Stimulated activated CD4-positive, alpha-beta T cell treated with anti-CD3 and anti-CD28 coated beads, Interleukin-12 subunit alpha, Interleukin-12 subunit beta, amount 100 ng/mL, for 24 hours (primary cell): ENCODE results near the gene ZNF549.
"Not testable (repeated sequence)": the region's sequence is repeated elsewhere in the genome, so short reads cannot be mapped to it uniquely, and the experiment has no call there.

ENCODE experiments used
- DNase-seq, 2 experiments: peaks; one replicate each; pipeline ENCODE4 v3.0.0-alpha.2; 2020; ENCODE audit warnings: low read depth in 2 of 2

ZNF549 gene

DNA sequence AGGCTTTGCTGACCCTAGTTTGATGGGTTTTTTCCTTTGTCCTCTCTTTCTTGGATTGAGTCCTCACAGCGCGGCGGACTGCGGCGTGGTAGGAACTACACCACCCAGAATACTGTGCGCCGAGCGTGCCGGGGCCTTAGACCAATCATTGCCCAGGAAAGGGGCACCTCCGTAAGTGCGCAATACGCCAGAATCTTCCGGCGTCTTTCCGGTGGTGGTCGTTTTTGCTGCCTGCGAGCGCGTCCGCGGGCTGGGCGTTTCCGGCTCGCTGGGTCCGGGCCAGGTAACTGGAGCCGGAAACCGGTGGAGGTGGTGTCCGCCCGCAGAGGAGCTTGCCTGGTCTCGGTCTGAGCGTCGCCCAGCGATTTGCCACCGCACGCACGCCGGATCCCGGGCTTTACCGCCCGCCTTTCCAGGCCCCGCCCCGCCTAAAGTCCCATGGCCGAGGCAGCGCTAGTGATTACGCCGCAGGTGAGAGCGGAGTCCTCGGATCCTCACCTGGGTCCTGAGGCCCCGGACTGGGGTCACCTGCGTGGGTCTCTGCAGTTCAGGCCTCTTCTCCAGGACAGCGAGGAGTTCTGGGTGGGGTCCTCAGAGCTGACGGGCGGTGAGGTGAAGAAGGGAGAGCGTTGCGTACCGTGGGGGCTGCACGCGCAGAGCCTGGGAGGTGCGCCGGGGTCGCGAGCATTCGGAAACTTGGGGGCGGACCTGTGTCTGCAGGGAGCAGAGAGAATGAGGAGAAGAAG is at the start of gene ZNF549:
ZNF549 (plus strand) TSS at position 221 of the 746 bp plus-strand sequence; CDS start at position 439, 218 bp downstream.
- peak; percentile 77 to 81 for DNase-seq

- peak; percentile 85 to 89 for DNase-seq
Observed at GRCh38 chr19:57487477-57488298, 39.5 kb upstream of the ZNF549 start, which contains the start of gene ZNF419. Gene ZNF419 (plus strand): TSS chr19:57487750. CDS start chr19:57487951, 201 bp downstream.

DNA sequence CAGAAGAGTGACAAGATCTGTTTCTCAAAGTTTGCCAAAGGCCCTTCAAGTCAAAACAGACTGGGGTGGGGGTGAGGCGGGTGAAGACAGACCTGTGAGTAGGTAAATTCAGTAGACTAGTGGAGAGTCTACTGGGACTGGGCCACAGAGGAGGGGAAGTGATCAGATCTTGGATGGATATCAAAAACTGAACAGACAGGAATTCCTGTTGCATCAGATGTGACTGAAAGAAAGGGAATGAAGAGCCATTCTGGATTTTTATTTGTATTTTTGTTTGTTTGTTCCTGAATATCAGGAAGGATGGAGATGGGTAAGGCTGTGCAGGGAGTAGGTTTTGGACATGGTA is 38.9 kb upstream of the ZNF549 start:
- DNase-seq: not testable (repeated sequence)

GRCh38 chr19:57499332-57499679 is 27.9 kb upstream of the ZNF549 start:
- not testable (repeated sequence) for DNase-seq

DNA sequence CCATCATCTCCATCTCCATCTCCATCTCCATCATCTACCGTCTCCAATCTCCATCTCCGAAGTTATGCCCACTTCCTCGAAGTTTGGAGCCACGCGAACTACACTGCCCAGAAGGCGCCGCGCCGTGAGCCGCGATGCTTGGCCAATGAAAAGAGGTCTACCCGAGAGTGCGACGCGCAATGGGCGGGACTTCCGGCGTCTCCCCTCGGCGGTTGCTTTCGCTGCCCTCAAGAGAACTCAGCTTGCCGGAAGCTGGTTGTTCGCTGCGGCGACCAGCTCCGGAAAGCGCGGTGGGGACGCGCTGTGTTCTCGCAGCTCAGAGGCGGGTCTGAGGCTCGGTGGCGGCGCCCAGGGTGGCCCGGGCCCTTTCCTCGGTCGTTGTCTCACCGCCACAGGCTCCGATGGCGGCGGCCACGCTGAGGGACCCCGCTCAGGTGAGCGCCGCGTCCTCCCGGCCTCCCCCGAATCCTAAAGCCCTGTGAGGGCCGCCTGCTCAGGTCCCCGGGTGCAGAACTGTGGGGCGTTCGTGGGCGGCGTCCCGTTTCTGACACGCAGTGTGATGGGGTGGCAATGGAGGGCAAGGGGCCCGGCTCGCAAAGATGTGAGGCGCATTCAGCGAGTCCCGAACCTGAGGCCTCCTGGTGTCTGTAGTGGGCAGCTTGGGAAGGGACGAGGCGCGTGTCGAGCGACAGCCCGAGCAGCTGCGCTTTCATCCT is 27.3 kb upstream of the ZNF549 start, which contains the start of gene ZNF773:
ZNF773 (plus strand) TSS at position 259 of the 716 bp plus-strand sequence; CDS start at position 402, 143 bp downstream.
- peak; percentile 89 to 90 for DNase-seq

- not testable (repeated sequence) for DNase-seq
Observed at GRCh38 chr19:57500400-57500799, 26.8 kb upstream of the ZNF549 start.

- DNase-seq: no peak
Observed at GRCh38 chr19:57506163-57506562, 21.0 kb upstream of the ZNF549 start.

DNA sequence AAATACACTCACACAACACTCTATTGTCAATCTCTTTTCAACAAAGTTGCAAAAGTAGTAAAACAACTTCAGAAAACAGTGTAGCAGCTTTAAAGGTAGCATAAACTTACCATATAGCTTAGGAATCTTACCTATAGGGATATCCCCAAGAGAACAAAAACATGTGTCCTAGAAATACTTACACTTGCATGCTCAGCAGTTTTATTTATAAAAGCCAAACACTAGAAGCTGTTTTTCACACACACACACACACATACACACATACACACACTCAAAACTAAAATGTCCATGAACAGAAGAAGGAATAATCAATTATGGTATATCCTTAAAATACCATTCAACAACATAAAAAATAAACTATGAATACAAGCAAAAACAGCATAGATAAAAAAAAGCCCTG is 15.7 kb upstream of the ZNF549 start:
- DNase-seq: no peak

DNA sequence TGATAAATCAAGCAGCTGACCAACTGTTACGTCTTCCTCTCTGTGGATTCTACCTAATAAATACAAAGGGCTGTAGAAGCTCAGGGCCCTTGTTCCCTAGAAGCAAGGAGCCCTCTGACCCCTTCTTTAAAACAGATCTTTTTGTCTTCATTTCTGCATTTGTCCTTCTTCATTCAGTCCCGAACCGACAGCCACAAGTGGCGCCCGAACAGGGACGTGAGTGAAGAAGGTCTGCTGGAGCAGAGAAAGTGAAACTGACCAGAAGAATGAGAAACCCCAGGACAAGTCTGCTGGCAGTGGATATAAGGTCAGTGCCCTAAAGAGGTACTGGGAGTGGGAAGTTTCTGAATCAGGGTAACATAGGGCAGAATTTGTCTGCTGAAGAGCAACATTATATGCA is 14.3 kb upstream of the ZNF549 start:
- no peak for DNase-seq

GRCh38 chr19:57515255-57515654 is 11.9 kb upstream of the ZNF549 start:
- no peak for DNase-seq

DNA sequence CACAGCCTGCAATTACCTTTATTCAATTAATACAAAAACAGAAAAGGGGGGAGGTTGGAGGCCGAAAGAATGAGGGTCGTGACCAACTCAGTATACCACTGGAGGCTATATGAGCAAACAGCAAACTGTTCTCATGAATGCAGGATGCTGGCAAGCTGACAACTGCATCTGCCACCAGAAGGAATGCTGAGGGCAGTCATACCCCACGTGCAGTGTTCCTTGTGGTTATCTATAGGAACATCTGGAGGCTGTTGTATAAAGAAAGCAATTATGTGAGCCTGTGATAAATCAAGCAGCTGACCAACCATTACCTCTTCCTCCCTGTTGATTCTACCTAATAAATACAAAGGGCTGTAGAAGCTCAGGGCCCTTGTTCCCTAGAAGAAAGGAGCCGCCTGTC is 9.1 kb upstream of the ZNF549 start:
- not testable (repeated sequence) for DNase-seq

- DNase-seq: no peak
Observed at GRCh38 chr19:57537953-57538547, 10.9 kb downstream of the ZNF549 start.

DNA sequence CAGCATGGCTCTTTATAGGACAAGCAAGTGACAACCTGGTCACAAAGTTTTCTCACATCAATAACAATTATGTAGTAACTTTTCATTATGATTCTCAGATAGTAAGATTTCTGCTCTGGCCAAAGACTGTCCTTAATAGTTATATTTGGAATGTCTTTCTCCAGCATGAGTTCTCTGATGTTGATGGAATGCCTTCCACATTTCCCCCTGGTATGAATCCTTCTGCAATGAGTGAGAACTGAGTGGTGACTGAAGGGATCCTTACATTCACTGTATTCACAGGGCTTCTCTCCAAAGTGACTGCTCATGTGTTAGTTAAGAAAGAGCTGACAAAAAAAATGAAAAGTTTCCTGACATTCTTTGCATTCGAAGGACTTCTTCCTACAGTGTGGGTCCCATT is 19.4 kb downstream of the ZNF549 start:
- no peak for DNase-seq

- no peak for DNase-seq
Observed at GRCh38 chr19:57552432-57552831, 25.3 kb downstream of the ZNF549 start.

DNA sequence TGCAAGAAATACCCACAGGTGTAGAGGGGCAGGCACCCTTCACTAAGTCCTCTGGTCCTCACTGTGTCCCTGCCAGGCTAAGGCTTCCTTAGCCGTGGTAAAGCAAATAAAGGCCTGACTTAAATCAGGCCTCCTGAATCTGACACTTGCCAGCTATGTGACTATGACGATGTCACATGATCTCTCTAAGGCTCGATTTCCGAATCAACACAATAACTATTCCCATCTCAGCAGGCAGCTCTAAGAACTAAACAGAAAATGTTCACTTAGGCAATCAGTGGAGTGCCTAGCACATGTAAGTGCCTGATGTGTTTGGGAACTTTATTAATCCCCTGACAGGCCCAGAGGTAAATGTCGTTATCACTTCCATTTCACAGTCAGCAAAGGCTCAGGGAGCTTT is 30.5 kb downstream of the ZNF549 start:
- DNase-seq: no peak

- DNase-seq: no peak
Observed at GRCh38 chr19:57558525-57558924, 31.4 kb downstream of the ZNF549 start.

DNA sequence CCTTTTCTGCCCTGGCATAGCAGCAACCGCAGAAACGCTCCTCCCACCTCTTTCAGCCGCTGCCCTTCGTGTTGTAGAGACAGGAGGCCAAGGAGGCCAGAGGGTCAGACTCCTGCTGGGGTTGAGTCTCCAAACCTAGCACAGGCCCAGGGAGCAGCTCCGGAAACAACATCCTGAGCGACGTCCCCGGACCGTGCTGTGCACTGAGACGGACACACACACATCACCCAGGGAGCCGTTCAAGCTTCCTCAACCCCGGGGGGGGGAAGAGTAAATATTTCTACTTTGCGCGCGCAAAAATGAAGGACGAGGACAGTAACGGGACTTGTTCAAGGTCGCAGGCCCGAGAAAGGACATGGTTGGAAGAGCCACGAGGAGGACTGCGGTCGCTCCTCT is 31.9 kb downstream of the ZNF549 start:
- no peak for DNase-seq

GRCh38 chr19:57559404-57560025 is 32.4 kb downstream of the ZNF549 start, which contains the start of gene ZNF550:
Gene ZNF550 (minus strand): TSS chr19:57559863. CDS start chr19:57559682, 181 bp downstream.
- DNase-seq: peak; percentile 79 to 82

DNA sequence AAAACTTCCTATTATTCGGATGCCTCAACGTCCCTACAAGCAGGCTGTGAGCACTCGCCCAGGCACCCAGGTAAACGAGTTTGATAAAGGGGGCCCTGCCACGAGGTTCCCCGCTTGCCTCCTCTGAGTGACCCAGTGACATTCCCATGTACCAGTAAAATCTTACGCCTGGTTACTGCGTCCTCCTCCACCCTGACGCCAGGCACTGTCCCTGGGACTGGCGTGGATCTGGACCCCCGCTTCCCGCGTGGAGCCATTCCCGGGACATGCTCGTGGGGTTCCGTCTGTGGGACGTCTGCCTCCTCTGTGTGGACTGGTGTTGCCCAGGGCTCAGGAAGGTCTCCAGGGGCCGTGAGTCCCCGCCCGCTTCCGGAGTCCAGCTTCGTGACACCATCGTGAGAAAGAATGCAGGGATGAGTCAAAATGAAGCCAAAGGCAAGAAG is 32.9 kb downstream of the ZNF549 start:
- DNase-seq: no peak

- DNase-seq: no peak
Observed at GRCh38 chr19:57563547-57563946, 36.4 kb downstream of the ZNF549 start.
